Measurements from ENCODE around the gene JAZF1.

Gene JAZF1

GRCh38 chr7:28108747-28109146, 71.8 kb downstream of the JAZF1 start:
- TF ChIP-seq EZH2phosphoT487 (IDR thresholded peaks at IDR 0.05; ENCODE audit: low read length) = no peak
- TF ChIP-seq EZH2 (optimal IDR thresholded peaks at IDR 0.05; ENCODE audit: low read depth, low read length) = no peak
- no peak for TF ChIP-seq CTCF (IDR thresholded peaks at IDR 0.05; ENCODE audit: low read length)
- H3K9ac ChIP-seq (ENCODE audit: low read length) = no peak overlapping the region
- H3K27ac ChIP-seq (ENCODE audit: low read length) = no peak overlapping the region
- H3K27me3 ChIP-seq (replicated peaks; ENCODE audit: insufficient read depth, low read length) = no peaks in the 10 kb centered on the region
- no peaks in the 10 kb centered on the region for H3K4me1 ChIP-seq (ENCODE audit: low read length)
- H2AFZ ChIP-seq (ENCODE audit: low read length) = no peak overlapping the region
- H3K4me2 ChIP-seq (ENCODE audit: low read depth, low read length) = no peak overlapping the region
- no peaks in the 10 kb centered on the region for H3K9me2 ChIP-seq (replicated peaks; ENCODE audit: insufficient read depth, low read length)
- no peaks in the 10 kb centered on the region for H3K36me3 ChIP-seq (replicated peaks; ENCODE audit: insufficient read depth, low read length)
- no peak overlapping the region for H3K4me3 ChIP-seq (ENCODE audit: low read length)
- no peaks in the 10 kb centered on the region for H3F3A ChIP-seq (ENCODE audit: insufficient read depth, low read length)
- no peak for DNase-seq
- H4K20me1 ChIP-seq (ENCODE audit: insufficient read depth, low read length) = no peaks in the 10 kb centered on the region
- H3K9me3 ChIP-seq (replicated peaks; ENCODE audit: insufficient read depth, low read length) = no peaks in the 10 kb centered on the region
- H3K79me2 ChIP-seq (ENCODE audit: low read length) = no peaks in the 10 kb centered on the region

- no peaks in the 10 kb centered on the region for H4K20me1 ChIP-seq (ENCODE audit: insufficient read depth, low read length)
- H3K9me2 ChIP-seq (replicated peaks; ENCODE audit: insufficient read depth, low read length) = no peaks in the 10 kb centered on the region
- no peaks in the 10 kb centered on the region for H3K79me2 ChIP-seq (ENCODE audit: low read length)
- no peak for DNase-seq
- no peaks in the 10 kb centered on the region for H3K4me1 ChIP-seq (ENCODE audit: low read length)
- no peak overlapping the region for H2AFZ ChIP-seq (ENCODE audit: low read length)
- TF ChIP-seq EZH2phosphoT487 (IDR thresholded peaks at IDR 0.05; ENCODE audit: low read length) (no peak), EZH2 (optimal IDR thresholded peaks at IDR 0.05; ENCODE audit: low read depth, low read length) (no peak), CTCF (IDR thresholded peaks at IDR 0.05; ENCODE audit: low read length) (no peak)
- no peaks in the 10 kb centered on the region for H3F3A ChIP-seq (ENCODE audit: insufficient read depth, low read length)
- no peak overlapping the region for H3K4me3 ChIP-seq (ENCODE audit: low read length)
- no peaks in the 10 kb centered on the region for H3K9me3 ChIP-seq (replicated peaks; ENCODE audit: insufficient read depth, low read length)
- H3K36me3 ChIP-seq (replicated peaks; ENCODE audit: insufficient read depth, low read length) = no peaks in the 10 kb centered on the region
- H3K9ac ChIP-seq (ENCODE audit: low read length) = no peak overlapping the region
- no peak overlapping the region for H3K4me2 ChIP-seq (ENCODE audit: low read depth, low read length)
- H3K27me3 ChIP-seq (replicated peaks; ENCODE audit: insufficient read depth, low read length) = no peaks in the 10 kb centered on the region
- no peak overlapping the region for H3K27ac ChIP-seq (ENCODE audit: low read length)
Measured at GRCh38 chr7:28107960-28108359, 72.6 kb downstream of the JAZF1 start.

GRCh38 chr7:28106321-28106829, 74.2 kb downstream of the JAZF1 start:
- Histone ChIP-seq H3K9ac (ENCODE audit: low read length) (no peak overlapping the region), H3F3A (ENCODE audit: insufficient read depth, low read length) (no peaks in the 10 kb centered on the region), H3K4me2 (ENCODE audit: low read depth, low read length) (no peak overlapping the region), H2AFZ (ENCODE audit: low read length) (no peak overlapping the region), H3K27ac (ENCODE audit: low read length) (no peak overlapping the region), H3K4me3 (ENCODE audit: low read length) (no peak overlapping the region), H3K4me1 (ENCODE audit: low read length) (no peaks in the 10 kb centered on the region), H3K79me2 (ENCODE audit: low read length) (no peaks in the 10 kb centered on the region), H3K9me3 (replicated peaks; ENCODE audit: insufficient read depth, low read length) (no peaks in the 10 kb centered on the region), H3K27me3 (replicated peaks; ENCODE audit: insufficient read depth, low read length) (no peaks in the 10 kb centered on the region), H4K20me1 (ENCODE audit: insufficient read depth, low read length) (no peaks in the 10 kb centered on the region), H3K36me3 (replicated peaks; ENCODE audit: insufficient read depth, low read length) (no peaks in the 10 kb centered on the region), H3K9me2 (replicated peaks; ENCODE audit: insufficient read depth, low read length) (no peaks in the 10 kb centered on the region)
- TF ChIP-seq EZH2 (optimal IDR thresholded peaks at IDR 0.05; ENCODE audit: low read depth, low read length) (no peak), CTCF (IDR thresholded peaks at IDR 0.05; ENCODE audit: low read length) (no peak), EZH2phosphoT487 (IDR thresholded peaks at IDR 0.05; ENCODE audit: low read length) (no peak)
- DNase-seq = no peak

Measured in MM.1S (cell line).